ENCODE measurements around the gene MRPL54.

- no peak for TF ChIP-seq CTCF (conservative IDR thresholded peaks at IDR 0.05 in 1 of 2, IDR thresholded peaks at IDR 0.05 in 1 of 2; ENCODE audit: low read depth in 1 of 2, low read length in 2 of 2)
- TF ChIP-seq EZH2 (IDR thresholded peaks at IDR 0.05; ENCODE audit: low read length, missing control alignments), result no peak
These were observed 23.0 kb downstream of the MRPL54 start for GRCh38 chr19:3785451-3785937.
